ENCODE data around the gene EFTUD2. TPM values are rescaled to one million over a fixed set of nuclear protein-coding genes. Genes with fewer than 3 reads are reported as not detected.

EFTUD2 gene
- total and polyA plus RNA-seq, 2 donors (not counting 1 experiment from before 2014, with no cell fraction given) = 43.2 to 133 TPM

GRCh38 chr17:44904001-44904984, 5.0 kb upstream of the EFTUD2 start:
- Histone ChIP-seq H3K9me3 (ENCODE audit: control extremely low read depth in 1 of 3, control insufficient read depth in 2 of 3, insufficient read depth in 1 of 3, low read length in 2 of 3) (no peaks in the 10 kb centered on the region), H3K27me3 (replicated peaks in 1 of 4; ENCODE audit: control extremely low read depth in 1 of 4, control insufficient read depth in 3 of 4, insufficient read depth in 4 of 4, low read length in 3 of 4) (peaks cover 0 to 3% (median 0%) of the 10 kb centered on the region in 4 experiments), H2AFZ (ENCODE audit: insufficient read depth, low read depth, low read length, poor library complexity, severe bottlenecking) (no peak overlapping the region), H3K4me2 (replicated peaks; ENCODE audit: low read depth, low read length, poor library complexity, severe bottlenecking) (no peak overlapping the region), H3K36me3 (replicated peaks in 1 of 2; ENCODE audit: control extremely low read depth in 1 of 2, control insufficient read depth in 1 of 2, extremely low read depth in 1 of 2, insufficient read depth in 2 of 2, low read length in 1 of 2) (no peaks in the 10 kb centered on the region), H3K79me2 (ENCODE audit: control insufficient read depth, insufficient read depth, low read length) (no peaks in the 10 kb centered on the region), H4K20me1 (ENCODE audit: control insufficient read depth, insufficient read depth, low read length, poor library complexity, severe bottlenecking) (no peaks in the 10 kb centered on the region), H3K4me3 (ENCODE audit: control extremely low read depth in 1 of 5, extremely low read depth in 1 of 5, insufficient read depth in 1 of 5, low read depth in 2 of 5, low read length in 4 of 5) (no peak overlapping the region), H3K27ac (ENCODE audit: low read length in 2 of 2) (no peak overlapping the region), H3K4me1 (ENCODE audit: control insufficient read depth in 2 of 2, insufficient read depth in 2 of 2, low read length in 2 of 2) (peaks cover 7 to 9% of the 10 kb centered on the region in 2 donors), H3K9ac (ENCODE audit: low read length) (no peak overlapping the region)
- peaks cover 15% of the 10 kb centered on the region for H3K27me3 Mint-ChIP-seq
- H3K27ac Mint-ChIP-seq = no peak overlapping the region
- DNase-seq (no peak), ATAC-seq (ENCODE audit: low read depth) (no peak)
- intact Hi-C loops (cut with micrococcal nuclease) = no loop called here
- H3K4me3 Mint-ChIP-seq = no peak overlapping the region
- TF ChIP-seq EZH2 (IDR thresholded peaks at IDR 0.05; ENCODE audit: borderline replicate concordance, insufficient read depth, low read depth, low read length, poor library complexity, severe bottlenecking) = no peak
- H3K4me1 Mint-ChIP-seq = peaks cover 10% of the 10 kb centered on the region
- CTCF ChIA-PET = no interaction called here
- 96% methylated on average over 32 of the region's 35 CpGs for WGBS (ENCODE audit: insufficient coverage)
- H3K9me3 Mint-ChIP-seq (ENCODE audit: insufficient read depth) = no peaks in the 10 kb centered on the region
- POLR2A ChIA-PET = no interaction called here

- Mint-ChIP-seq H3K27me3 (peaks cover 11% of the 10 kb centered on the region), H3K9me3 (ENCODE audit: insufficient read depth) (no peaks in the 10 kb centered on the region), H3K27ac (no peak overlapping the region), H3K4me3 (no peak overlapping the region), H3K4me1 (peaks cover 19% of the 10 kb centered on the region)
- ATAC-seq (ENCODE audit: low read depth) (no peak), DNase-seq (no peak)
- Histone ChIP-seq H4K20me1 (ENCODE audit: control insufficient read depth, insufficient read depth, low read length, poor library complexity, severe bottlenecking) (no peaks in the 10 kb centered on the region), H3K9me3 (ENCODE audit: control extremely low read depth in 1 of 3, control insufficient read depth in 2 of 3, insufficient read depth in 1 of 3, low read length in 2 of 3) (no peaks in the 10 kb centered on the region), H3K4me2 (replicated peaks; ENCODE audit: low read depth, low read length, poor library complexity, severe bottlenecking) (no peak overlapping the region), H3K27ac (ENCODE audit: low read length in 2 of 2) (no peak overlapping the region), H3K9ac (ENCODE audit: low read length) (no peak overlapping the region), H3K79me2 (ENCODE audit: control insufficient read depth, insufficient read depth, low read length) (peaks cover 11% of the 10 kb centered on the region), H2AFZ (ENCODE audit: insufficient read depth, low read depth, low read length, poor library complexity, severe bottlenecking) (no peak overlapping the region), H3K4me3 (ENCODE audit: control extremely low read depth in 1 of 5, extremely low read depth in 1 of 5, insufficient read depth in 1 of 5, low read depth in 2 of 5, low read length in 4 of 5) (no peak overlapping the region), H3K27me3 (replicated peaks in 1 of 4; ENCODE audit: control extremely low read depth in 1 of 4, control insufficient read depth in 3 of 4, insufficient read depth in 4 of 4, low read length in 3 of 4) (peaks cover 0 to 3% (median 0%) of the 10 kb centered on the region in 4 experiments), H3K4me1 (ENCODE audit: control insufficient read depth in 2 of 2, insufficient read depth in 2 of 2, low read length in 2 of 2) (peaks cover 13 to 15% of the 10 kb centered on the region in 2 donors), H3K36me3 (replicated peaks in 1 of 2; ENCODE audit: control extremely low read depth in 1 of 2, control insufficient read depth in 1 of 2, extremely low read depth in 1 of 2, insufficient read depth in 2 of 2, low read length in 1 of 2) (no peaks in the 10 kb centered on the region)
- ChIA-PET CTCF (interaction anchor here (0.8 kb wide), 1 partner anchor 146 kb away, joined by 4 read pairs; no protein-coding TSS in a partner anchor), POLR2A (interaction anchor here (0.6 kb wide), 1 partner anchor 681 kb away, joined by 5 read pairs; no protein-coding TSS in a partner anchor)
- 93% methylated on average over 2 of the region's 8 CpGs for WGBS (ENCODE audit: insufficient coverage)
- intact Hi-C loops (cut with micrococcal nuclease) = no loop called here
- no peak for TF ChIP-seq CTCF (IDR thresholded peaks at IDR 0.05)
- no peak for TF ChIP-seq EZH2 (IDR thresholded peaks at IDR 0.05; ENCODE audit: borderline replicate concordance, insufficient read depth, low read depth, low read length, poor library complexity, severe bottlenecking)
Measured at GRCh38 chr17:44903012-44903685, 3.9 kb upstream of the EFTUD2 start.

Data from B cell (primary cell).